Lung (tissue), 12 donors: Measurements from ENCODE around the gene GTPBP3. TPM values are rescaled to one million over a fixed set of nuclear protein-coding genes. Genes with fewer than 3 reads are reported as not detected.

ENCODE experiments used
- ATAC-seq: fragments of 200-7000 bp; cut with Tn5 transposase; one replicate; pipeline ENCODE4 v1.9.1; 2020; ENCODE audit warnings: moderate number of reproducible peaks; ENCODE audit not compliant: insufficient read depth, low FRiP score
- DNase-seq, 3 donors: peaks; one replicate each; pipeline ENCODE4 v3.0.0-alpha.2; 2013 to 2017
- H3K27ac ChIP-seq, 2 donors: one replicate each; pipeline ENCODE4 v1.5.1; 2013; ENCODE audit warnings: mild to moderate bottlenecking in 2 of 2, moderate library complexity in 2 of 2, control low read depth in 1 of 2, inconsistent platforms in 1 of 2, low read depth in 1 of 2, low read length in 1 of 2
- H3K27me3 ChIP-seq, 3 donors: one replicate each; pipeline ENCODE4 v1.5.1; 2013; ENCODE audit warnings: low read length in 2 of 3; ENCODE audit not compliant: control insufficient read depth in 3 of 3, insufficient read depth in 3 of 3
- H3K36me3 ChIP-seq, 4 donors: one replicate each; pipeline ENCODE4 v1.5.1; 2013; ENCODE audit warnings: low read length in 4 of 4, mild to moderate bottlenecking in 1 of 4, moderate library complexity in 1 of 4; ENCODE audit not compliant: control insufficient read depth in 4 of 4, insufficient read depth in 4 of 4
- H3K4me1 ChIP-seq, 5 donors: one replicate each; pipeline ENCODE4 v1.5.1; 2013; ENCODE audit warnings: low read length in 5 of 5, mild to moderate bottlenecking in 2 of 5, moderate library complexity in 1 of 5; ENCODE audit not compliant: control insufficient read depth in 5 of 5, insufficient read depth in 5 of 5
- H3K4me3 ChIP-seq: one replicate; pipeline ENCODE4 v1.5.1; 2013; ENCODE audit warnings: mild to moderate bottlenecking, control low read depth, moderate library complexity
- H3K9ac ChIP-seq, 2 donors: one replicate each; pipeline ENCODE4 v1.5.1; 2013; ENCODE audit warnings: low read length in 2 of 2, control low read depth in 1 of 2; ENCODE audit not compliant: insufficient read depth in 1 of 2
- H3K9me3 ChIP-seq, 4 donors: one replicate each; pipeline ENCODE4 v1.5.1; 2013; ENCODE audit warnings: low read length in 3 of 4, mild to moderate bottlenecking in 1 of 4, moderate library complexity in 1 of 4; ENCODE audit not compliant: control insufficient read depth in 4 of 4, insufficient read depth in 3 of 4
- CTCF ChIP-seq: IDR thresholded peaks from 2 replicates; pipeline ENCODE4 v1.5.1; 2012; ENCODE audit warnings: mild to moderate bottlenecking; ENCODE audit errors: control extremely low read depth, extremely low read depth
- WGBS, 2 donors: extraction: QIAGEN DNeasy Blood & Tissue Kit; methylation state at CpG; one replicate each; pipeline ENCODE4 v1.1.7; 2013; 5-methylcytosine and 5-hydroxymethylcytosine counted together
- polyA plus RNA-seq, 2 donors: library from polyadenylated mRNA; stranded (reverse); fragments of 200-250 nt; gene quantifications; one replicate each; pipeline ENCODE4 v1.2.1, GENCODE V29; 2013
- total RNA-seq, 2 donors: library from RNA; depleted of rRNA in 1 of 2; stranded (reverse); fragments of >200 nt in 1 of 2; gene quantifications; one replicate each; pipeline ENCODE4 v1.2.1, GENCODE V29; 2014 to 2021
- donor health status: control.
- donor health status: control.
- donor health status: Bipolar disorder and iron deficiency.
- donor health status: healthy.
- donor health status: DM: yes; HTN: yes; CAD: no.

The GTPBP3 gene
- total and polyA plus RNA-seq, 4 donors, result 13.3 to 24.1 (median 18.2) TPM

- Histone ChIP-seq H3K27ac (no peak overlapping the region), H3K27me3 (no peaks in the 10 kb centered on the region), H3K9me3 (peaks cover 0 to 3% (median 0%) of the 10 kb centered on the region in 4 donors), H3K9ac (no peak overlapping the region), H3K36me3 (peaks cover 0 to 10% (median 6%) of the 10 kb centered on the region in 4 donors), H3K4me1 (peaks cover 0 to 5% (median 0%) of the 10 kb centered on the region in 5 donors), H3K4me3 (no peak overlapping the region)
- WGBS, 2 donors, result 78 to 90% methylated on average over 6 of the region's 6 CpGs
- DNase-seq (no peak), ATAC-seq (no peak)
- no peak for TF ChIP-seq CTCF
Measured at GRCh38 chr19:17296976-17297375, 40.4 kb upstream of the GTPBP3 start.

- no peaks in the 10 kb centered on the region for H3K27me3 ChIP-seq
- TF ChIP-seq CTCF, result no peak
- no peak for DNase-seq
- WGBS, 2 donors, result 95 to 96% methylated on average over 51 of the region's 51 CpGs
- H3K4me1 ChIP-seq, result peaks cover 2 to 24% (median 5%) of the 10 kb centered on the region in 5 donors
- H3K4me3 ChIP-seq, result no peak overlapping the region
- H3K9me3 ChIP-seq, result peaks cover 0 to 3% (median 0%) of the 10 kb centered on the region in 4 donors
- no peak overlapping the region for H3K27ac ChIP-seq
- H3K36me3 ChIP-seq, result peaks cover 0 to 7% (median 5%) of the 10 kb centered on the region in 4 donors
- no peak overlapping the region for H3K9ac ChIP-seq
- no peak for ATAC-seq
Measured at GRCh38 chr19:17300992-17301619, 36.2 kb upstream of the GTPBP3 start.

- Histone ChIP-seq H3K9ac (peak overlapping the region in 1 of 2 donors; percentile 11), H3K27ac (peak overlapping the region; percentile 21 to 57), H3K36me3 (peaks cover 0 to 7% (median 5%) of the 10 kb centered on the region in 4 donors), H3K27me3 (no peaks in the 10 kb centered on the region), H3K9me3 (peaks cover 0 to 3% (median 0%) of the 10 kb centered on the region in 4 donors), H3K4me3 (peak overlapping the region; percentile 48), H3K4me1 (peaks cover 2 to 31% (median 5%) of the 10 kb centered on the region in 5 donors)
- ATAC-seq (no peak), DNase-seq (no peak)
- TF ChIP-seq CTCF, result no peak
- whole genome bisulfite sequencing, 2 donors, result 8 to 10% methylated on average over 24 to 29 of the region's 29 CpGs
Measured at GRCh38 chr19:17302391-17303166, 34.8 kb upstream of the GTPBP3 start.
